GM23248 (cell line): ENCODE results near the gene GRK6. TPM values are rescaled to one million over a fixed set of nuclear protein-coding genes. Genes with fewer than 3 reads are reported as not detected.
A peak's percentile ranks its signal among the peaks of the same experiment; 100 is the strongest.

ENCODE experiments used
- DNase-seq: peaks from one replicate; pipeline ENCODE4 v3.0.0-alpha.2; 2015
- H2AFZ ChIP-seq: fragments of 200-600 bp; sonication (generic); 2 replicates; pipeline ENCODE4 v1.6.1; 2016; ENCODE audit warnings: antibody characterized with exemption
- H3F3A ChIP-seq: fragments of 200-600 bp; sonication (generic); 2 replicates; pipeline ENCODE4 v1.6.1; 2016; ENCODE audit warnings: mild to moderate bottlenecking, antibody characterized with exemption, mixed run types; ENCODE audit not compliant: insufficient read depth
- H3K27ac ChIP-seq: fragments of 200-600 bp; sonication (generic); 2 replicates; pipeline ENCODE4 v1.5.1; 2016; ENCODE audit warnings: mild to moderate bottlenecking
- H3K27me3 ChIP-seq: fragments of 200-600 bp; sonication (generic); replicated peaks from 2 replicates; pipeline ENCODE4 v1.6.1; 2016; ENCODE audit warnings: mild to moderate bottlenecking; ENCODE audit not compliant: insufficient read depth
- H3K36me3 ChIP-seq: fragments of 200-600 bp; sonication (generic); 2 replicates; pipeline ENCODE4 v1.6.1; 2016; ENCODE audit warnings: low read depth, mild to moderate bottlenecking
- H3K4me1 ChIP-seq: fragments of 200-600 bp; sonication (generic); 2 replicates; pipeline ENCODE4 v1.6.1; 2016; ENCODE audit warnings: mild to moderate bottlenecking; ENCODE audit not compliant: insufficient read depth
- H3K4me2 ChIP-seq: fragments of 200-600 bp; sonication (generic); one replicate; pipeline ENCODE4 v1.6.1; 2016; ENCODE audit warnings: mild to moderate bottlenecking; ENCODE audit not compliant: unreplicated experiment
- H3K4me3 ChIP-seq: fragments of 200-600 bp; sonication (generic); 2 replicates; pipeline ENCODE4 v1.5.1; 2016; ENCODE audit warnings: mild to moderate bottlenecking
- H3K79me2 ChIP-seq: fragments of 200-600 bp; sonication (generic); 2 replicates; pipeline ENCODE4 v1.6.1; 2016; ENCODE audit warnings: mild to moderate bottlenecking; ENCODE audit not compliant: insufficient read depth
- H3K9ac ChIP-seq: fragments of 200-600 bp; sonication (generic); 2 replicates; pipeline ENCODE4 v1.6.1; 2016; ENCODE audit warnings: mild to moderate bottlenecking
- H3K9me2 ChIP-seq: fragments of 200-600 bp; sonication (generic); 2 replicates; pipeline ENCODE4 v1.6.1; 2016; ENCODE audit warnings: mixed run types, mild to moderate bottlenecking, moderate library complexity; ENCODE audit not compliant: insufficient read depth
- H3K9me3 ChIP-seq: fragments of 200-600 bp; sonication (generic); one replicate; pipeline ENCODE4 v1.6.1; 2017; ENCODE audit warnings: low read depth
- H4K20me1 ChIP-seq: fragments of 200-600 bp; sonication (generic); 2 replicates; pipeline ENCODE4 v1.6.0; 2016; ENCODE audit not compliant: insufficient read depth
- EZH2 ChIP-seq: fragments of 200-600 bp; sonication (generic); IDR thresholded peaks from 2 replicates; pipeline ENCODE4 v1.6.1; 2018; ENCODE audit warnings: antibody characterized with exemption, mild to moderate bottlenecking; ENCODE audit not compliant: insufficient read depth, poor library complexity, severe bottlenecking
- EZH2phosphoT487 ChIP-seq: fragments of 200-600 bp; sonication (generic); IDR thresholded peaks from 2 replicates; pipeline ENCODE4 v1.6.1; 2018; ENCODE audit warnings: antibody characterized with exemption, moderate library complexity, mild to moderate bottlenecking, low read depth; ENCODE audit not compliant: insufficient read depth
- WGBS, 2 experiments: methylation state at CpG; one replicate each; pipeline ENCODE4 v1.1.6; 2015 to 2017; ENCODE audit warnings: low lambda C conversion rate in 2 of 2, low coverage in 1 of 2; ENCODE audit errors: missing lambda C conversion rate in 2 of 2; 5-methylcytosine and 5-hydroxymethylcytosine counted together
- in situ Hi-C: fragments of 300-500 bp; cut with MboI; formaldehyde crosslinking; loops from 2 replicates; pipeline ENCODE4 v1.15.0; 2020
- polyA plus RNA-seq: library from polyadenylated mRNA; unstranded; fragments of >200 nt; fragmentation: Nextera tagmentation; extraction: Ambion mirVana; gene quantifications from 2 replicates; pipeline ENCODE4 v1.2.1, GENCODE V29; 2016
- total RNA-seq: library from RNA; depleted of rRNA; stranded (reverse); fragments of >200 nt; shearing (Covaris generic); gene quantifications from 2 replicates; pipeline ENCODE4 v1.2.3, GENCODE V29; 2014

Gene GRK6
- total and polyA plus RNA-seq, 2 experiments from 2014 or later, result 7.7 to 30.4 TPM

DNA sequence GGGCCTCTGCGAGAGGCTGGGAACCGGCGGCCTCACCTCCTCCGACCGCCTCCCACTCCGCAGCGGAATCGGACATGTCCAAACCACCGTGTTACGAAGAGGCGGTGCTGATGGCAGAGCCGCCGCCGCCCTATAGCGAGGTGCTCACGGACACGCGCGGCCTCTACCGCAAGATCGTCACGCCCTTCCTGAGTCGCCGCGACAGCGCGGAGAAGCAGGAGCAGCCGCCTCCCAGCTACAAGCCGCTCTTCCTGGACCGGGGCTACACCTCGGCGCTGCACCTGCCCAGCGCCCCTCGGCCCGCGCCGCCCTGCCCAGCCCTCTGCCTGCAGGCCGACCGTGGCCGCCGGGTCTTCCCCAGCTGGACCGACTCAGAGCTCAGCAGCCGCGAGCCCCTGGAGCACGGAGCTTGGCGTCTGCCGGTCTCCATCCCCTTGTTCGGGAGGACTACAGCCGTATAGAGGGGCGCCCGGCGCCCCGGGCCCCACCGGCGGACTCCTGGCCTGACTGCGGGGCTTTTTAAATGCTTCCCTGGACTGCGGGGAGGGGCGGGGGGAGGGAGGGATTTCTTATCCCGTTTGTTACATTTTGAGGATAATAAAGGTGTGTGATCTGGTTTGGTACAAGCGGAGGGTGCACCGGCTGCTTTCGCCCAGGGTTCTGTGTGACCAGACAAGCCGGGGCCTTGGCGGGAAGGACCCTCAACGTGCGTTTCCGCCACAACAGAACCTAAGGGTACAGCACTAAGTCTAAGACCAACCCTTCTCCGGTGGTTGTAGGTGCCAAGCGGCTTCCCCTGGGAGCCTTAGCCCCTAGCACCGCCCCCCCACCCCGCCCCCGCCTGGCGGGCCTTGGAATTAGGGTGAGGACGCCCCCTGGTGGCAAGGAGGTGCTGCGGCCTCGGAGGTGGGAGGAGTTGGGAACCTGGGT lies 29.4 kb downstream of the GRK6 start:
- Histone ChIP-seq H3K4me1 (0 out of 2 replicates have a peak, but pooled peaks cover 10% of the 10 kb centered on the region), H3K27ac (peak overlapping the region; percentile 67), H4K20me1 (0 out of 2 replicates have a peak, but pooled peaks cover 13% of the 10 kb centered on the region), H3F3A (peaks cover 13% of the 10 kb centered on the region), H2AFZ (no peak overlapping the region), H3K9ac (peak overlapping the region; percentile 78), H3K27me3 (no peaks in the 10 kb centered on the region), H3K79me2 (no peaks in the 10 kb centered on the region), H3K36me3 (peaks cover 8% of the 10 kb centered on the region; the same call in 1 of the 2 replicates), H3K9me3 (no peaks in the 10 kb centered on the region), H3K4me2 (peak overlapping the region; percentile 76), H3K9me2 (no peaks in the 10 kb centered on the region), H3K4me3 (peak overlapping the region; percentile 66)
- in situ Hi-C loops, result loop anchor here (10.0 kb wide), 1 partner anchor 61 kb away; no protein-coding TSS in a partner anchor
- 2 to 3% methylated on average over 67 to 75 of the region's 76 CpGs for WGBS, 2 experiments
- no peak for TF ChIP-seq EZH2phosphoT487
- no peak for TF ChIP-seq EZH2
- peak; percentile 92 for DNase-seq

DNA sequence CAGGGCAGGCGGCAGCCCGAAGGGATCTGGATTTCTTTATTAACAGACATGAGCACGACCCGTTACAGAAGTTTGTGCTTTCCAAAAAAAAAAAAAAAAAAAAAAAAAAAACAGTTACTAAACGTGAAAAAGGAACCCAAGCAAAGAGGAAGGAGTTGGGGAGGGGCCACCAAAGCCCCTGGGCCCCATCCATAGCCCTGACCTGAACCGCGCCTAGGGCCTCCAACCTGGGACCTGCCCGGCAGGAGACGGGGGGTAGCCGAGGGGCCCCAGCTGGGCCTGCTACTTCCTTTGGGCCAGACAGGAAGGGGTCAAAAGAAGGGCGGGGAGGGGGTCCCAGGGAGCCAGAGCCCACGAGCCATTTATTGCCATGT lies 30.1 kb downstream of the GRK6 start:
- Histone ChIP-seq H3K9ac (no peak overlapping the region), H3K9me3 (no peaks in the 10 kb centered on the region), H3K9me2 (no peaks in the 10 kb centered on the region), H3K4me2 (no peak overlapping the region), H3K27ac (peak overlapping the region; percentile 27; the same call in 1 of the 2 replicates), H3K4me3 (no peak overlapping the region), H3K79me2 (peaks cover 3% of the 10 kb centered on the region; the same call in 1 of the 2 replicates), H4K20me1 (0 out of 2 replicates have a peak, but pooled peaks cover 13% of the 10 kb centered on the region), H2AFZ (no peak overlapping the region), H3F3A (peaks cover 16% of the 10 kb centered on the region), H3K36me3 (peaks cover 11% of the 10 kb centered on the region), H3K4me1 (0 out of 2 replicates have a peak, but pooled peaks cover 10% of the 10 kb centered on the region), H3K27me3 (no peaks in the 10 kb centered on the region)
- in situ Hi-C loops, result loop anchor here (10.0 kb wide), 1 partner anchor 62 kb away; no protein-coding TSS in a partner anchor
- no peak for DNase-seq
- 42 to 49% methylated on average over 10 to 12 of the region's 12 CpGs for WGBS, 2 experiments
- TF ChIP-seq EZH2, result no peak
- TF ChIP-seq EZH2phosphoT487, result no peak

DNA sequence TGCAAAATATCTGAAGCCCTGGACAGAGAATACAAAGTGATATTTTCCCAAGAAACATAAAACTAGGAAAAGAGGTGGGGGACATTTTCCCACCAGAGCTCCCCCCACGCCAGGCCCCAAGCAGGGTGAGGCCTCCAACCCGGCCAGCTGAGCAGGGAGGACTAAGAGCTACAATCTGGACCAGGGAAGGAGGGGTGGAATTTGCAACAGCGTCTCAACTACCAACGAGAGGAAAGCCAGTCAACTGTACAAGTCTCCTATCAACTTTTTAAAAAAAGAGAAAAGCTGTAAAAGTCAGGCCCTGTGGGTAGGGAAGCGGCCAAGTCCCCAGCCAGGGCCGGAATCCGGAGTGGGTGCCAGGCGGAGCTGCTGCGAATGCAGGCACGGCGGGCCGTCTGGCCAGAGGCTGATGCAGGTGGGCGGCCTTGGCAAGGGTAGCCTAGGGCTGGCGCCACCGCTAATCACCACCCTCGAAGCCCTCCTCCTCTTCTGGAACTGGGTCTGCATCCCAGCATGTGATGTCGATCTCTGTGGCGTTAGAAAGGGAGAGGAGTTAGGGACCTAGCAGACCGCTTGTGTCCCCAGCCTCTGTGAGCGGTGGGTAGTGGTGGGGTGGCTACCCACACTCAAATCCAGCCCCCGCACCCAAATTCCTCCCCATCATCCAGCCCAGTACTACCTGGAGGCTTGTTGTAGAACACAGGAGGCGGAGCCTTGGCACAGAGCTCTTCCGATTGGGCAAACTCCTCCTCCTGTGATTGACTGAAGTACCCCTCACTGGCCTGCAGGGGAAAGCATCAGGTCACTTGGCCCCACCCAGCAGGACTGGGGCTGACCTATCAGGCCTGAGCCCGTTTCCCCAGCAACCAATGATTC lies 30.7 kb downstream of the GRK6 start:
- in situ Hi-C loops, result loop anchor here (10.0 kb wide), 1 partner anchor 62 kb away; no protein-coding TSS in a partner anchor
- Histone ChIP-seq H3K4me2 (no peak overlapping the region), H2AFZ (no peak overlapping the region), H3K27me3 (no peaks in the 10 kb centered on the region), H3K9me2 (no peaks in the 10 kb centered on the region), H3K36me3 (peaks cover 13% of the 10 kb centered on the region), H3K9ac (no peak overlapping the region), H3K79me2 (peaks cover 8% of the 10 kb centered on the region), H3K4me1 (0 out of 2 replicates have a peak, but pooled peaks cover 10% of the 10 kb centered on the region), H3K9me3 (no peaks in the 10 kb centered on the region), H3K4me3 (no peak overlapping the region), H4K20me1 (0 out of 2 replicates have a peak, but pooled peaks cover 13% of the 10 kb centered on the region), H3F3A (peaks cover 19% of the 10 kb centered on the region), H3K27ac (peak overlapping the region; percentile 27; the same call in 1 of the 2 replicates)
- TF ChIP-seq EZH2phosphoT487, result no peak
- TF ChIP-seq EZH2, result no peak
- peak; percentile 99 for DNase-seq
- 56 to 62% methylated on average over 23 to 24 of the region's 24 CpGs for WGBS, 2 experiments
